GM19372 (cell line): Measurements from ENCODE around the gene TSC1.
"Not testable (repeated sequence)": the region's sequence is repeated elsewhere in the genome, so short reads cannot be mapped to it uniquely, and the experiment has no call there.

Experiments used
- ATAC-seq: cut with Tn5 transposase; IDR thresholded peaks from one replicate; pipeline ENCODE4 v1.9.1; 2021; ENCODE audit warnings: mild to moderate bottlenecking, low read depth, moderate library complexity; ENCODE audit not compliant: unreplicated experiment

TSC1 gene

GRCh38 chr9:132978112-132978450, 33.7 kb upstream of the TSC1 start:
- ATAC-seq = no peak

GRCh38 chr9:132976571-132976970, 32.2 kb upstream of the TSC1 start:
- no peak for ATAC-seq

- ATAC-seq = no peak
Measured at GRCh38 chr9:132975961-132976360, 31.5 kb upstream of the TSC1 start.

- no peak for ATAC-seq
Measured at GRCh38 chr9:132973713-132974112, 29.3 kb upstream of the TSC1 start.

- no peak for ATAC-seq
Measured at GRCh38 chr9:132973166-132973565, 28.8 kb upstream of the TSC1 start.

GRCh38 chr9:132970324-132971062, 26.1 kb upstream of the TSC1 start:
- no peak for ATAC-seq

GRCh38 chr9:132969783-132970182, 25.4 kb upstream of the TSC1 start:
- ATAC-seq = no peak

- ATAC-seq = not testable (repeated sequence)
Measured at GRCh38 chr9:132967908-132968307, 23.5 kb upstream of the TSC1 start.

GRCh38 chr9:132965478-132965877, 21.1 kb upstream of the TSC1 start:
- no peak for ATAC-seq

GRCh38 chr9:132961002-132961401, 16.6 kb upstream of the TSC1 start:
- no peak for ATAC-seq

GRCh38 chr9:132957805-132958204, 13.4 kb upstream of the TSC1 start:
- ATAC-seq = no peak

GRCh38 chr9:132955768-132956167, 11.4 kb upstream of the TSC1 start:
- no peak for ATAC-seq

GRCh38 chr9:132955123-132955522, 10.7 kb upstream of the TSC1 start:
- ATAC-seq = no peak

- no peak for ATAC-seq
Measured at GRCh38 chr9:132949709-132950108, 5.3 kb upstream of the TSC1 start.

GRCh38 chr9:132948482-132949050, 4.2 kb upstream of the TSC1 start:
- no peak for ATAC-seq

GRCh38 chr9:132947756-132948155, 3.3 kb upstream of the TSC1 start:
- ATAC-seq = no peak

- no peak for ATAC-seq
Measured at GRCh38 chr9:132946631-132947295, 2.3 kb upstream of the TSC1 start.

GRCh38 chr9:132946211-132946610, 1.8 kb upstream of the TSC1 start:
- ATAC-seq = no peak

- no peak for ATAC-seq
Measured at GRCh38 chr9:132945186-132946130, 1.0 kb upstream of the TSC1 start.

GRCh38 chr9:132943651-132944293, 644 bp downstream of the TSC1 start:
- ATAC-seq = peak; percentile 9
